Vagina (tissue), 2 donors: ENCODE measurements around the gene HBEGF.

Experiments used
- POLR2A ChIP-seq, 2 donors: fragments of 450-650 bp; IDR thresholded peaks; one replicate each; pipeline ENCODE4 v1.6.1; 2017; ENCODE audit warnings: antibody characterized with exemption in 2 of 2, mild to moderate bottlenecking in 2 of 2, moderate library complexity in 2 of 2
- POLR2AphosphoS5 ChIP-seq, 2 donors: sonication (generic); formaldehyde crosslinking; IDR thresholded peaks; one replicate each; pipeline ENCODE4 v1.9.0; 2017; ENCODE audit warnings: antibody characterized with exemption in 2 of 2, mild to moderate bottlenecking in 2 of 2, low read depth in 1 of 2; ENCODE audit not compliant: insufficient read depth in 1 of 2
- TF ChIP-seq, protein P1 (sequence below), 3 experiments: fragments of 450-650 bp in 2 of 3; fragments of 200-600 bp in 1 of 3; sonication (generic) in 1 of 3; IDR thresholded peaks; one replicate each; pipeline ENCODE4 v1.5.1; 2017 to 2019; ENCODE audit warnings: antibody characterized with exemption in 3 of 3, mild to moderate bottlenecking in 2 of 3, moderate library complexity in 2 of 3

DNA sequence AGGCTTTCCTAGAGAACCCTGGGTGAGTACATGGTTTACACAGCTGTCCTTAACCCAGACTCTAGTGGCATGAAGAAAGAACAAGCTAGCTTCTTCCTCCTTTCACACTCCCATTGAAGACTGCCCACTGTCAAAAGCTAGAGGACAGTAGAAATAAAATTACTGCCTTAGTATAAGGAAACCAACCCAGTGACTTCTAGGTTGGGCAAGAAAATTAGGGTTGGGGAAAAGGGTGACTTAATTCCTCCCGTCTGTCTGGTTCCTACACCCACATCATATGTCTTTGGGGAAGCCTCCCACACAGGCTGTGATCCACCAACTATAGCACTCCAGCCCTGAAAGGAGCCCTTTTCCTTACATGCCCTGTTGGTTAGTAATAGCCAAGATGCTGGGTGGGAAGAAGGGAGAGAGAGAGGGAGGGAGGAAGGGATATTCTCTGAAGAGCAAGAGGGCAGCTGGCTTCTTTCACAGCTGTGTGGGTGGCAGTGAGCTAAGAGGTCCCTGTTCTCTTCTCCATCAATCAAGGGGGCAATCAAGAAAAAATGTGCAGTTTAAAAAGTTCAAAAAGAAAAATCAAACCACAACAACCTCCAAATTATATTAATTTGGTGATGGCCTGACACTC is 21.7 kb downstream of the HBEGF start:
- TF ChIP-seq, protein P1, sequence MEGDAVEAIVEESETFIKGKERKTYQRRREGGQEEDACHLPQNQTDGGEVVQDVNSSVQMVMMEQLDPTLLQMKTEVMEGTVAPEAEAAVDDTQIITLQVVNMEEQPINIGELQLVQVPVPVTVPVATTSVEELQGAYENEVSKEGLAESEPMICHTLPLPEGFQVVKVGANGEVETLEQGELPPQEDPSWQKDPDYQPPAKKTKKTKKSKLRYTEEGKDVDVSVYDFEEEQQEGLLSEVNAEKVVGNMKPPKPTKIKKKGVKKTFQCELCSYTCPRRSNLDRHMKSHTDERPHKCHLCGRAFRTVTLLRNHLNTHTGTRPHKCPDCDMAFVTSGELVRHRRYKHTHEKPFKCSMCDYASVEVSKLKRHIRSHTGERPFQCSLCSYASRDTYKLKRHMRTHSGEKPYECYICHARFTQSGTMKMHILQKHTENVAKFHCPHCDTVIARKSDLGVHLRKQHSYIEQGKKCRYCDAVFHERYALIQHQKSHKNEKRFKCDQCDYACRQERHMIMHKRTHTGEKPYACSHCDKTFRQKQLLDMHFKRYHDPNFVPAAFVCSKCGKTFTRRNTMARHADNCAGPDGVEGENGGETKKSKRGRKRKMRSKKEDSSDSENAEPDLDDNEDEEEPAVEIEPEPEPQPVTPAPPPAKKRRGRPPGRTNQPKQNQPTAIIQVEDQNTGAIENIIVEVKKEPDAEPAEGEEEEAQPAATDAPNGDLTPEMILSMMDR (IDR thresholded peaks at IDR 0.05), result no peak
- TF ChIP-seq POLR2A (IDR thresholded peaks at IDR 0.05) (no peak), POLR2AphosphoS5 (IDR thresholded peaks at IDR 0.05; ENCODE audit: insufficient read depth in 1 of 2, low read depth in 1 of 2) (no peak)
